Testis (tissue), 3 donors: ENCODE data around the gene CSNK1E. TPM values are rescaled to one million over a fixed set of nuclear protein-coding genes. Genes with fewer than 3 reads are reported as not detected.
A peak's percentile ranks its signal among the peaks of the same experiment; 100 is the strongest.

Experiments used
- DNase-seq: peaks from one replicate; pipeline ENCODE4 v3.0.0-alpha.2; 2019
- H3K27ac ChIP-seq, 2 donors: fragments of 200-600 bp; sonication (generic); one replicate each; pipeline ENCODE4 v1.5.1; 2019
- H3K27me3 ChIP-seq: fragments of 200-600 bp; sonication (generic); one replicate; pipeline ENCODE4 v1.5.1; 2019
- H3K36me3 ChIP-seq: fragments of 200-600 bp; sonication (generic); one replicate; pipeline ENCODE4 v1.5.1; 2017; ENCODE audit warnings: low read depth; ENCODE audit errors: missing control alignments
- H3K4me1 ChIP-seq: fragments of 200-600 bp; sonication (generic); one replicate; pipeline ENCODE4 v1.5.1; 2019
- H3K4me3 ChIP-seq, 2 donors: fragments of 200-600 bp; sonication (generic); one replicate each; pipeline ENCODE4 v1.5.1; 2017 to 2019
- H3K9me3 ChIP-seq: fragments of 200-600 bp; sonication (generic); one replicate; pipeline ENCODE4 v1.5.1; 2017
- POLR2A ChIP-seq: fragments of 450-650 bp; IDR thresholded peaks from one replicate; pipeline ENCODE4 v1.6.1; 2017; ENCODE audit warnings: antibody characterized with exemption, mild to moderate bottlenecking, moderate library complexity
- WGBS, 2 donors: methylation state at CpG; one replicate each; pipeline ENCODE4 v1.1.5; 2018; 5-methylcytosine and 5-hydroxymethylcytosine counted together
- intact Hi-C: fragments of 100-400 bp; cut with DNase I; formaldehyde crosslinking; loops from one replicate; pipeline ENCODE4 v1.15.1; 2023; ENCODE audit warnings: low total_unique reads
- polyA plus RNA-seq: library from polyadenylated mRNA; stranded (reverse); fragments of 350-450 nt; fragmentation: Illumina TruSeq; extraction: RNeasy Lipid Tissue Mini Kit (QIAGEN cat#74804); gene quantifications from one replicate; pipeline ENCODE4 v1.2.3, GENCODE V29; 2014; ENCODE audit warnings: low read depth, low replicate concordance; ENCODE audit not compliant: insufficient read depth
- total RNA-seq, 2 donors: library from RNA; depleted of rRNA; stranded (reverse); fragments of >200 nt; gene quantifications; one replicate each; pipeline ENCODE4 v1.2.3, GENCODE V29; 2016
- TF ChIP-seq, protein P1 (sequence below), 3 experiments: fragments of 450-650 bp in 2 of 3; fragments of 200-600 bp in 1 of 3; sonication (generic) in 1 of 3; IDR thresholded peaks; one replicate each; pipeline ENCODE4 v1.5.1; 2016 to 2019; ENCODE audit warnings: antibody characterized with exemption in 3 of 3, mild to moderate bottlenecking in 2 of 3, moderate library complexity in 1 of 3

The CSNK1E gene
- total and polyA plus RNA-seq, 3 donors from 2014 or later = 69.2 to 134 (median 133) TPM

DNA sequence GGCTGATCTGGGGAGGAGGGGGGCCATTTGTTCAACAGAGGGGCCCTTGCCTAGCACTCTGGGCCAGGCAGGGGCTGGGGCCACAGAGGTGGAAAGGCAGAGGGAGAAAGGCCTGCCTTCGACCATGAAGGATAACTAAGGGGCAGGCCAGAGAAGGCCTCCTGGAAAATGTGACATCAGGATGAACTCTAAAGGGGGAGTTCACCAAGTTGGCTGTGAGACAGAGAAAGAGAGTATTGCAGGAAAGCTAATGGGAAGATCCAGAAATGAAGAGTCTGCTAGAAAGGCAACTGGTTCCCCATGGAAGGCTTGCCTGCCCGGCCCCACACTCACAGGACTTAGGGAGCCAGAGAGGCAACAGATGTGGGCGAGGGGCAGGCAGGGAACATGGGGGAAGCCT is 16.3 kb downstream of the CSNK1E start:
- no peak for DNase-seq
- H3K4me3 ChIP-seq = no peak overlapping the region
- TF ChIP-seq, protein P1, sequence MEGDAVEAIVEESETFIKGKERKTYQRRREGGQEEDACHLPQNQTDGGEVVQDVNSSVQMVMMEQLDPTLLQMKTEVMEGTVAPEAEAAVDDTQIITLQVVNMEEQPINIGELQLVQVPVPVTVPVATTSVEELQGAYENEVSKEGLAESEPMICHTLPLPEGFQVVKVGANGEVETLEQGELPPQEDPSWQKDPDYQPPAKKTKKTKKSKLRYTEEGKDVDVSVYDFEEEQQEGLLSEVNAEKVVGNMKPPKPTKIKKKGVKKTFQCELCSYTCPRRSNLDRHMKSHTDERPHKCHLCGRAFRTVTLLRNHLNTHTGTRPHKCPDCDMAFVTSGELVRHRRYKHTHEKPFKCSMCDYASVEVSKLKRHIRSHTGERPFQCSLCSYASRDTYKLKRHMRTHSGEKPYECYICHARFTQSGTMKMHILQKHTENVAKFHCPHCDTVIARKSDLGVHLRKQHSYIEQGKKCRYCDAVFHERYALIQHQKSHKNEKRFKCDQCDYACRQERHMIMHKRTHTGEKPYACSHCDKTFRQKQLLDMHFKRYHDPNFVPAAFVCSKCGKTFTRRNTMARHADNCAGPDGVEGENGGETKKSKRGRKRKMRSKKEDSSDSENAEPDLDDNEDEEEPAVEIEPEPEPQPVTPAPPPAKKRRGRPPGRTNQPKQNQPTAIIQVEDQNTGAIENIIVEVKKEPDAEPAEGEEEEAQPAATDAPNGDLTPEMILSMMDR (IDR thresholded peaks at IDR 0.05) = no peak
- intact Hi-C loops = no loop called here
- no peak overlapping the region for H3K27ac ChIP-seq
- H3K27me3 ChIP-seq = no peaks in the 10 kb centered on the region
- no peaks in the 10 kb centered on the region for H3K36me3 ChIP-seq
- peaks cover 15% of the 10 kb centered on the region for H3K4me1 ChIP-seq
- 64 to 81% methylated on average over 3 of the region's 3 CpGs for WGBS, 2 donors
- H3K9me3 ChIP-seq = no peaks in the 10 kb centered on the region

DNA sequence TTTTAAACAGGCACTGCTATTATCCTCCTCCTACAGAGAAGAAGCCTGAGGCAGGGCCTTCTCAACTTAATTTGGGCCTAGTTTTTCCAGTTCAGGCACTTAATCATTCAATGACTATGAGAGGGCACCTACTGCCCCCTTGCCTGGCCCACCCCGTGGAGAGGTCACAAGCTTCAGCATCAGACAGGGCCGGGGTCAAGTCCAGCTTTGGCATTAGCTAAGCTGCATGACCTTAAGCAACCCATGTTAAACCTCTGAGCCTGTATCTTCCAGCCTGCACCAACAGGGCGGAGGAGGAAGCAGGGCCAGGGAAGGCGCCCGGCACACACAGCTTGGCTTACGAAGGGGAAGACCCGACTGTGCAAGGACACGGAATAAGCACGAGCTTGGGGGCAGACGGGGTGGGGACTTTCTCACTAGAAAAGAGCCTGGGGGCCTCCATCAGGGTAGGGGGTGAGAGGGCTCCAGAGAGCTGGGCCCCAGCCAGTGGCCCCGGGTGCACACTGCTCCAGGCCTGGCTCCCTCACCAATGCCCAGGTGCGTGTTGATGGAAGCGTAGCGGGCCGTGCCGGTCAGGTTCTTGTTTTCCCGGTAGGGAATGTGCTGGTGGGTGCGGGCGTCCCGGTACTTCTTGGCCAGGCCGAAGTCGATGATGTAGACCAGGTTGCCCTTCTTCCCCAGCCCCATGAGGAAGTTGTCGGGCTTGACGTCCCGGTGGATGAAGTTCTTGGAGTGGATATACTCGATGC is 16.9 kb downstream of the CSNK1E start:
- WGBS, 2 donors = 85 to 89% methylated on average over 7 to 26 of the region's 26 CpGs
- no peak overlapping the region for H3K4me3 ChIP-seq
- no peaks in the 10 kb centered on the region for H3K9me3 ChIP-seq
- H3K27ac ChIP-seq = no peak overlapping the region
- H3K27me3 ChIP-seq = no peaks in the 10 kb centered on the region
- no peak for DNase-seq
- no peak for TF ChIP-seq POLR2A
- TF ChIP-seq, protein P1 (IDR thresholded peaks at IDR 0.05) = no peak
- intact Hi-C loops = no loop called here
- H3K36me3 ChIP-seq = no peaks in the 10 kb centered on the region
- peaks cover 9% of the 10 kb centered on the region for H3K4me1 ChIP-seq

DNA sequence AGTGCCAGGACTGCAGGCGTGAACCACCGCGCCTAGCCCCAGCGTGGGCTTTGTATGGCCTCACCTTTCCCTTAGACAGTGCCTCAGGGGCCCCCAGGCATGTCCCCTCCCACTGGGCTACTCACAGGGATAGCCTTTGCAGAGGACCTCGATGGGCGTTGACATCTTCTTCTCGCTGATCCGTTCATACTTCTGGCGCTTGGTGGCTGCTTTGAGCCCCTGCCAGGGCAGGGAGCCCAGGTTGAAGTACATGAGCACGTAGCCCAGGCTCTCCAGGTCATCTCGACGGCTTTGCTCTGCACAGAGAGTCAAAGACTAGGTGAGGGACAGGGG is 17.5 kb downstream of the CSNK1E start:
- Histone ChIP-seq H3K27ac (no peak overlapping the region), H3K9me3 (no peaks in the 10 kb centered on the region), H3K4me1 (peaks cover 9% of the 10 kb centered on the region), H3K4me3 (no peak overlapping the region), H3K36me3 (no peaks in the 10 kb centered on the region), H3K27me3 (no peaks in the 10 kb centered on the region)
- intact Hi-C loops = no loop called here
- WGBS, 2 donors = 80 to 81% methylated on average over 9 to 12 of the region's 12 CpGs
- DNase-seq = no peak
- no peak for TF ChIP-seq POLR2A
- TF ChIP-seq, protein P1 (IDR thresholded peaks at IDR 0.05) = no peak

DNA sequence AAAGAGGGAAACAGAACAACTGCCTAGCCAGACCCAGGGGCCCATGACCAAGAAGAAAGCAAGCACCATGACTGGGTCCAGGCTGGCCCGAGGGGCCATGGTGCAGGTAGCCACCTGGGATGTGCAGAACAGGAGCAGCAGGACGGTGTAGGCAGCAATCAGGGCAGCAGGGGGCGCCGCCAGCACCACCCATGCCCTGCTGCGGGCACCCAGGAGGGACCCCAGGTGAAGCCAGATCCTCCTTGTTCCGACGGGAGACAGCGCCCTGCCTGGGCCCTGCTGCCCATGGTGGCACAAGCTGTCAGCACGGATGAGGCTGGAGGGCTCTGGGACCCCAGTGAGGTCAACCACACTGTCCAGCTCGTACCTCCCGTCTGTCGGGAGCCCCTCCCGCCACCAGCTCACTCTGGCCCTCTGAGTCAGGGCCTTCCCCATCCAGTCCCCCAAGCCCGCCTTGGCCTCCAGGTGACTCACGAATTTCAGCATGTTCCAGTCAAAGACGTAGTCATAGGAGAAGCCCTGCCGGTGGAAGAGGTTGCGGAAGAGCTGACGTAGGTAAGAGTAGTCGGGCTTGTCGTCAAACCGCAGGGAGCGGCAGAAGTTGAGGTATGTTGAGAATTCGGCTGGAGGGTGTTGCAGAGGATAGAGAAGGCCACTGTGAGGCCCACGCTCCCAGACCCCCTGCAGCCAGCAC is 18.8 kb downstream of the CSNK1E start:
- Histone ChIP-seq H3K27me3 (no peaks in the 10 kb centered on the region), H3K36me3 (no peaks in the 10 kb centered on the region), H3K27ac (no peak overlapping the region), H3K4me3 (no peak overlapping the region), H3K4me1 (peaks cover under 1% of the 10 kb centered on the region), H3K9me3 (no peaks in the 10 kb centered on the region)
- DNase-seq = peak; percentile 37
- 84 to 88% methylated on average over 10 to 25 of the region's 25 CpGs for WGBS, 2 donors
- intact Hi-C loops = no loop called here
- TF ChIP-seq POLR2A = no peak
- TF ChIP-seq, protein P1 (IDR thresholded peaks at IDR 0.05) = peak in 1 of 3 experiments; percentile 12
